GM23338 (cell line): ENCODE results near the gene MEIOC. TPM values are rescaled to one million over a fixed set of nuclear protein-coding genes. Genes with fewer than 3 reads are reported as not detected.
A peak's percentile ranks its signal among the peaks of the same experiment; 100 is the strongest.
"Not testable (repeated sequence)": the region's sequence is repeated elsewhere in the genome, so short reads cannot be mapped to it uniquely, and the experiment has no call there.

Experiments
- ATAC-seq: fragments of 200-7000 bp; cut with Tn5 transposase; 3 replicates; pipeline ENCODE4 v1.9.1; 2020
- DNase-seq: peaks from one replicate; pipeline ENCODE4 v3.0.0-alpha.2; 2015; ENCODE audit warnings: low spot score
- H2AFZ ChIP-seq: fragments of 200-600 bp; sonication (generic); 2 replicates; pipeline ENCODE4 v1.8.0; 2016; ENCODE audit warnings: antibody characterized with exemption, mild to moderate bottlenecking, moderate library complexity
- H3F3A ChIP-seq: fragments of 200-600 bp; sonication (generic); replicated peaks from 2 replicates; pipeline ENCODE4 v1.8.0; 2017; ENCODE audit warnings: antibody characterized with exemption, mixed run types, low read depth
- H3K27ac ChIP-seq: fragments of 200-600 bp; sonication (generic); 2 replicates; pipeline ENCODE4 v1.6.1; 2016; ENCODE audit warnings: low read depth
- H3K27me3 ChIP-seq: fragments of 200-600 bp; sonication (generic); 2 replicates; pipeline ENCODE4 v1.8.0; 2016; ENCODE audit warnings: mild to moderate bottlenecking, mixed run types, moderate library complexity; ENCODE audit not compliant: insufficient read depth
- H3K36me3 ChIP-seq: fragments of 200-600 bp; sonication (generic); 2 replicates; pipeline ENCODE4 v1.8.0; 2016; ENCODE audit warnings: mild to moderate bottlenecking; ENCODE audit not compliant: insufficient read depth
- H3K4me1 ChIP-seq: fragments of 200-600 bp; sonication (generic); 2 replicates; pipeline ENCODE4 v1.8.0; 2016; ENCODE audit warnings: mild to moderate bottlenecking, moderate library complexity; ENCODE audit not compliant: insufficient read depth
- H3K4me2 ChIP-seq: fragments of 200-600 bp; sonication (generic); 2 replicates; pipeline ENCODE4 v1.7.1; 2017; ENCODE audit warnings: mixed run types
- H3K4me3 ChIP-seq: fragments of 200-600 bp; sonication (generic); 2 replicates; pipeline ENCODE4 v1.6.1; 2016; ENCODE audit warnings: mixed run types
- H3K79me2 ChIP-seq: fragments of 200-600 bp; sonication (generic); replicated peaks from 2 replicates; pipeline ENCODE4 v1.8.0; 2017; ENCODE audit warnings: mild to moderate bottlenecking; ENCODE audit not compliant: insufficient read depth
- H3K9me2 ChIP-seq: fragments of 200-600 bp; sonication (generic); 2 replicates; pipeline ENCODE4 v1.8.0; 2017; ENCODE audit not compliant: insufficient read depth
- H4K20me1 ChIP-seq: fragments of 200-600 bp; sonication (generic); replicated peaks from 2 replicates; pipeline ENCODE4 v1.8.0; 2017; ENCODE audit warnings: mild to moderate bottlenecking; ENCODE audit not compliant: insufficient read depth
- H3K27ac Mint-ChIP-seq: 2 replicates; pipeline ENCODE4 v1.8.0; 2020; ENCODE audit warnings: inconsistent platforms, mild to moderate bottlenecking, moderate library complexity, mixed read lengths
- H3K27me3 Mint-ChIP-seq: 3 replicates; pipeline ENCODE4 v1.8.0; 2022; ENCODE audit warnings: low read depth, mild to moderate bottlenecking, moderate library complexity, mixed read lengths, inconsistent platforms; ENCODE audit not compliant: insufficient read depth, poor library complexity
- H3K36me3 Mint-ChIP-seq: 3 replicates; pipeline ENCODE4 v1.8.0; 2021; ENCODE audit warnings: low read depth, mild to moderate bottlenecking, inconsistent platforms, moderate library complexity, mixed read lengths
- H3K4me1 Mint-ChIP-seq: 3 replicates; pipeline ENCODE4 v1.8.0; 2020; ENCODE audit warnings: mild to moderate bottlenecking, inconsistent platforms, mixed read lengths
- H3K4me3 Mint-ChIP-seq: 3 replicates; pipeline ENCODE4 v1.8.0; 2021; ENCODE audit warnings: moderate library complexity, mild to moderate bottlenecking, inconsistent platforms, mixed read lengths
- H3K9me3 Mint-ChIP-seq: 3 replicates; pipeline ENCODE4 v1.8.0; 2020; ENCODE audit warnings: moderate library complexity, mild to moderate bottlenecking, inconsistent platforms, mixed read lengths
- CTCF ChIP-seq, 2 experiments: fragments of 200-600 bp in 1 of 2; sonication (generic) in 1 of 2; conservative IDR thresholded peaks; 2 replicates each; pipeline versions ENCODE4 v1.5.1 to v1.6.1; 2016 to 2017; ENCODE audit warnings: antibody characterized with exemption in 2 of 2, low read depth in 2 of 2, mild to moderate bottlenecking in 2 of 2, moderate library complexity in 1 of 2
- JUNB ChIP-seq: IDR thresholded peaks from one replicate; pipeline ENCODE4 v1.6.1; 2016; ENCODE audit warnings: antibody characterized with exemption; ENCODE audit not compliant: unreplicated experiment
- NANOG ChIP-seq: IDR thresholded peaks from 2 replicates; pipeline ENCODE4 v1.6.1; 2016; ENCODE audit warnings: antibody characterized with exemption, borderline replicate concordance
- POLR2AphosphoS5 ChIP-seq: IDR thresholded peaks from 2 replicates; pipeline ENCODE4 v1.6.1; 2016; ENCODE audit warnings: antibody characterized with exemption, low read depth
- REST ChIP-seq: IDR thresholded peaks from one replicate; pipeline ENCODE4 v1.6.1; 2018; ENCODE audit warnings: antibody characterized with exemption; ENCODE audit not compliant: unreplicated experiment
- ZNF114 ChIP-seq: fragments of 250-450 bp; sonication (Bioruptor Pico); IDR thresholded peaks from 2 replicates; pipeline ENCODE4 v1.5.0; 2020; ENCODE audit warnings: mild to moderate bottlenecking, moderate library complexity
- ZNF462 ChIP-seq: fragments of 250-450 bp; sonication (Bioruptor Pico); IDR thresholded peaks from 2 replicates; pipeline ENCODE4 v1.5.0; 2020; ENCODE audit warnings: mild to moderate bottlenecking, moderate library complexity
- polyA plus RNA-seq: library from polyadenylated mRNA; unstranded; fragments of >200 nt; fragmentation: Nextera tagmentation; extraction: Ambion mirVana; gene quantifications from 2 replicates; pipeline ENCODE4 v1.2.1, GENCODE V29; 2016
- total RNA-seq: library from RNA; depleted of rRNA; stranded (reverse); fragments of >200 nt; shearing (Covaris generic); gene quantifications from 2 replicates; pipeline ENCODE4 v1.2.3, GENCODE V29; 2014

The MEIOC gene
- total and polyA plus RNA-seq, 2 experiments from 2014 or later: 2.1 to 23.8 TPM

GRCh38 chr17:44633998-44634397 lies 22.3 kb upstream of the MEIOC start (continued):
- no peak for TF ChIP-seq REST
- no peak for TF ChIP-seq ZNF462
- no peak for TF ChIP-seq NANOG
- no peak for TF ChIP-seq ZNF114 (CRISPR knock-in tag)
- no peak for TF ChIP-seq JUNB
- TF ChIP-seq POLR2AphosphoS5: no peak

GRCh38 chr17:44634401-44634800 lies 21.9 kb upstream of the MEIOC start:
- H4K20me1 ChIP-seq, H3K4me2 ChIP-seq, DNase-seq, H3K27ac ChIP-seq, H2AFZ ChIP-seq, H3F3A ChIP-seq, H3K4me3 Mint-ChIP-seq, H3K36me3 Mint-ChIP-seq, H3K27me3 Mint-ChIP-seq, H3K27ac Mint-ChIP-seq, H3K4me3 ChIP-seq, H3K9me3 Mint-ChIP-seq, ATAC-seq, H3K36me3 ChIP-seq, H3K4me1 ChIP-seq, H3K79me2 ChIP-seq, H3K4me1 Mint-ChIP-seq, H3K27me3 ChIP-seq, H3K9me2 ChIP-seq: not testable (repeated sequence)
- TF ChIP-seq CTCF (conservative IDR thresholded peaks at IDR 0.05; ENCODE audit: low read depth in 2 of 2): peak; percentile 20 to 24; a peak in 1 of 4 replicates
